ENCODE results near the gene STK39.
"Not testable (repeated sequence)": the region's sequence is repeated elsewhere in the genome, so short reads cannot be mapped to it uniquely, and the experiment has no call there.

STK39 gene

GRCh38 chr2:168085801-168086361 is 161.5 kb downstream of the STK39 start:
- H3K27me3 ChIP-seq (ENCODE audit: control insufficient read depth, insufficient read depth, low read length), result no peaks in the 10 kb centered on the region
- H3K9ac ChIP-seq, result no peak overlapping the region
- H3K4me1 ChIP-seq, result no peaks in the 10 kb centered on the region
- H3K4me2 ChIP-seq (ENCODE audit: low read length), result no peak overlapping the region
- TF ChIP-seq CTCF (IDR thresholded peaks at IDR 0.05), result no peak
- H3K79me2 ChIP-seq, result no peaks in the 10 kb centered on the region
- H3K9me3 ChIP-seq (ENCODE audit: control insufficient read depth, low read length), result no peaks in the 10 kb centered on the region
- no peak overlapping the region for H3K4me3 ChIP-seq (ENCODE audit: low read depth, low read length)
- no peak overlapping the region for H3K27ac ChIP-seq
- no peaks in the 10 kb centered on the region for H3K36me3 ChIP-seq (ENCODE audit: control insufficient read depth, insufficient read depth, low read length)
- no peak overlapping the region for H2AFZ ChIP-seq

GRCh38 chr2:168084288-168084687 is 163.1 kb downstream of the STK39 start:
- Histone ChIP-seq H3K9ac (no peak overlapping the region), H3K4me2 (ENCODE audit: low read length) (no peak overlapping the region), H3K79me2 (no peaks in the 10 kb centered on the region), H3K27me3 (ENCODE audit: control insufficient read depth, insufficient read depth, low read length) (no peaks in the 10 kb centered on the region), H3K4me3 (ENCODE audit: low read depth, low read length) (no peak overlapping the region), H3K36me3 (ENCODE audit: control insufficient read depth, insufficient read depth, low read length) (no peaks in the 10 kb centered on the region), H3K27ac (no peak overlapping the region), H2AFZ (no peak overlapping the region), H3K9me3 (ENCODE audit: control insufficient read depth, low read length) (no peaks in the 10 kb centered on the region), H3K4me1 (no peaks in the 10 kb centered on the region)
- TF ChIP-seq CTCF (IDR thresholded peaks at IDR 0.05), result no peak

GRCh38 chr2:168081452-168081851 is 165.9 kb downstream of the STK39 start:
- not testable (repeated sequence) for H2AFZ ChIP-seq; H3K27me3 ChIP-seq (ENCODE audit: control insufficient read depth, insufficient read depth, low read length); H3K9me3 ChIP-seq (ENCODE audit: control insufficient read depth, low read length); H3K4me3 ChIP-seq (ENCODE audit: low read depth, low read length); H3K4me1 ChIP-seq; H3K27ac ChIP-seq; H3K79me2 ChIP-seq; H3K9ac ChIP-seq; H3K36me3 ChIP-seq (ENCODE audit: control insufficient read depth, insufficient read depth, low read length); H3K4me2 ChIP-seq (ENCODE audit: low read length)

GRCh38 chr2:168079236-168079635 is 168.2 kb downstream of the STK39 start:
- no peak overlapping the region for H3K4me3 ChIP-seq (ENCODE audit: low read depth, low read length)
- H3K9me3 ChIP-seq (ENCODE audit: control insufficient read depth, low read length), result no peaks in the 10 kb centered on the region
- no peaks in the 10 kb centered on the region for H3K79me2 ChIP-seq
- no peak overlapping the region for H3K9ac ChIP-seq
- no peaks in the 10 kb centered on the region for H3K4me1 ChIP-seq
- no peaks in the 10 kb centered on the region for H3K27me3 ChIP-seq (ENCODE audit: control insufficient read depth, insufficient read depth, low read length)
- no peak for TF ChIP-seq CTCF (IDR thresholded peaks at IDR 0.05)
- no peak overlapping the region for H3K27ac ChIP-seq
- H2AFZ ChIP-seq, result no peak overlapping the region
- H3K4me2 ChIP-seq (ENCODE audit: low read length), result no peak overlapping the region
- no peaks in the 10 kb centered on the region for H3K36me3 ChIP-seq (ENCODE audit: control insufficient read depth, insufficient read depth, low read length)

- Histone ChIP-seq H3K36me3 (ENCODE audit: control insufficient read depth, insufficient read depth, low read length) (no peaks in the 10 kb centered on the region), H2AFZ (no peak overlapping the region), H3K79me2 (no peaks in the 10 kb centered on the region), H3K27me3 (ENCODE audit: control insufficient read depth, insufficient read depth, low read length) (no peaks in the 10 kb centered on the region), H3K9me3 (ENCODE audit: control insufficient read depth, low read length) (no peaks in the 10 kb centered on the region), H3K4me2 (ENCODE audit: low read length) (no peak overlapping the region), H3K27ac (no peak overlapping the region), H3K4me3 (ENCODE audit: low read depth, low read length) (no peak overlapping the region), H3K4me1 (no peaks in the 10 kb centered on the region), H3K9ac (no peak overlapping the region)
- TF ChIP-seq CTCF (IDR thresholded peaks at IDR 0.05), result no peak
These were observed 170.7 kb downstream of the STK39 start for GRCh38 chr2:168076731-168077130.

All from parathyroid adenoma (tissue), 2 donors.